Caco-2 (cell line): ENCODE measurements around the gene AURKA. TPM values are rescaled to one million over a fixed set of nuclear protein-coding genes. Genes with fewer than 3 reads are reported as not detected.

Experiments used
- BruUV-seq: library from RNA; stranded (reverse); fragments of 400-500 nt; replicated peaks from 2 replicates; lab custom pipeline; 2021; lab: Mats Ljungman, UMichigan
- CTCF ChIA-PET: fragments of 300-600 bp; sonication (Branson Sonifier 250); formaldehyde crosslinking; loops from one replicate; lab custom pipeline; 2022; ENCODE audit warnings: antibody characterized with exemption; lab: Charles Lee
- POLR2A ChIA-PET: fragments of 300-600 bp; sonication (Branson Sonifier 250); formaldehyde crosslinking; loops from one replicate; lab custom pipeline; 2022; ENCODE audit warnings: antibody characterized with exemption; lab: Charles Lee
- DNase-seq, 2 experiments: peaks; one replicate each; pipeline versions ENCODE4 v3.0.0 to v3.0.0-alpha.2; 2020 to 2022
- H3K27me3 ChIP-seq: replicated peaks from 2 replicates; pipeline ENCODE4 v1.6.0; 2011; ENCODE audit warnings: low read length; ENCODE audit not compliant: control insufficient read depth, insufficient read depth
- H3K36me3 ChIP-seq: 2 replicates; pipeline ENCODE4 v1.5.1; 2011; ENCODE audit warnings: low read length; ENCODE audit not compliant: control insufficient read depth, insufficient read depth
- H3K4me1 ChIP-seq: fragments of 250-450 bp; sonication (Bioruptor Pico); 2 replicates; pipeline ENCODE4 v1.5.1; 2020; ENCODE audit warnings: mild to moderate bottlenecking
- H3K4me3 ChIP-seq: 2 replicates; pipeline ENCODE4 v1.5.1; 2011; ENCODE audit warnings: low read depth, mild to moderate bottlenecking, control low read depth, low read length
- H3K9me3 ChIP-seq: fragments of 250-450 bp; sonication (Bioruptor Pico); 2 replicates; pipeline ENCODE4 v1.5.1; 2020; ENCODE audit warnings: mild to moderate bottlenecking, moderate library complexity
- H3K27ac Mint-ChIP-seq: one replicate; pipeline ENCODE4 v1.8.0; 2022; ENCODE audit warnings: mixed read lengths; ENCODE audit not compliant: unreplicated experiment
- H3K27me3 Mint-ChIP-seq: one replicate; pipeline ENCODE4 v1.8.0; 2022; ENCODE audit warnings: mixed read lengths; ENCODE audit not compliant: insufficient read depth, unreplicated experiment
- H3K36me3 Mint-ChIP-seq: one replicate; pipeline ENCODE4 v1.8.0; 2022; ENCODE audit warnings: mild to moderate bottlenecking, mixed read lengths; ENCODE audit not compliant: insufficient read depth, unreplicated experiment
- H3K4me1 Mint-ChIP-seq: one replicate; pipeline ENCODE4 v1.8.0; 2022; ENCODE audit warnings: low read depth, mixed read lengths; ENCODE audit not compliant: unreplicated experiment
- H3K4me3 Mint-ChIP-seq: one replicate; pipeline ENCODE4 v1.8.0; 2022; ENCODE audit warnings: mild to moderate bottlenecking, moderate library complexity, mixed read lengths; ENCODE audit not compliant: unreplicated experiment
- H3K9me3 Mint-ChIP-seq: one replicate; pipeline ENCODE4 v1.8.0; 2022; ENCODE audit warnings: mixed read lengths; ENCODE audit not compliant: unreplicated experiment
- intact Hi-C: fragments of 100-400 bp; cut with micrococcal nuclease; formaldehyde crosslinking; loops from one replicate; pipeline ENCODE4 v1.10.0; 2022; ENCODE audit not compliant: unreplicated experiment
- total RNA-seq: library from RNA; stranded (reverse); gene quantifications from 2 replicates; pipeline ENCODE4 v1.2.3, GENCODE V29; 2022
- TF ChIP-seq, protein P1 (sequence below), 2 experiments: fragments of 200-600 bp in 1 of 2; IDR thresholded peaks; 1 replicate in 1 of 2; 2 replicates in 1 of 2; pipeline versions ENCODE4 v1.5.1 to v1.8.0; 2011 to 2022; ENCODE audit warnings: antibody characterized with exemption in 1 of 2, control low read depth in 1 of 2, inconsistent platforms in 1 of 2, low read depth in 1 of 2, low read length in 1 of 2, mild to moderate bottlenecking in 1 of 2, moderate library complexity in 1 of 2; ENCODE audit not compliant: insufficient read depth in 1 of 2, severe bottlenecking in 1 of 2, unreplicated experiment in 1 of 2

Gene AURKA
- total RNA-seq, 1 experiment from 2014 or later: 233 TPM

DNA sequence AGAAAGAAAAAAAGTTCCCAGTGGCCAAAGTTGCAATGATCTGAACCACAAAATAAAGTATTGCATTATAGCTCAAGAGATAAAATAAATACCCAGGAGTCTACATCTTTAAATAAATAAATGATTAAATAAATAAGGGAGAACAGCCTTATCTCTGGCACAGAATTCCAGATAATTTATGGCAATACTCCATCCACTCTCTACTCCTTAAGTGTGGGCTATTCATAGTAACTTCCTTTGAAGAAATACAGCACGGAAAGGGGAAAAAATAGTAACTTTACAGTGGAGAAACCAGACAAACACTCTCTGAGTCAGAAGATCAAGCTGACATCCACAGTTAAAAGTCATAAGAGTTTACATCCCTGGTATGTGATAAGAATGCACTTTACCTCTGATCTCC is 11.6 kb downstream of the AURKA start:
- no TSS peak for BruUV-seq
- H3K27me3 Mint-ChIP-seq: no peaks in the 10 kb centered on the region
- ChIA-PET CTCF (interaction anchor here (0.9 kb wide), 1 partner anchor 11 kb away, joined by 3 read pairs; the partner anchor contains the start of gene AURKA), POLR2A (interaction anchor here (1.8 kb wide), 1 partner anchor 12 kb away, joined by 9 read pairs; the partner anchor contains the start of genes AURKA and CSTF1)
- peaks cover 5% of the 10 kb centered on the region for H3K36me3 ChIP-seq
- no peaks in the 10 kb centered on the region for H3K4me1 ChIP-seq
- H3K9me3 Mint-ChIP-seq: no peaks in the 10 kb centered on the region
- H3K9me3 ChIP-seq: no peaks in the 10 kb centered on the region
- no peak overlapping the region for H3K4me3 ChIP-seq
- TF ChIP-seq, protein P1, sequence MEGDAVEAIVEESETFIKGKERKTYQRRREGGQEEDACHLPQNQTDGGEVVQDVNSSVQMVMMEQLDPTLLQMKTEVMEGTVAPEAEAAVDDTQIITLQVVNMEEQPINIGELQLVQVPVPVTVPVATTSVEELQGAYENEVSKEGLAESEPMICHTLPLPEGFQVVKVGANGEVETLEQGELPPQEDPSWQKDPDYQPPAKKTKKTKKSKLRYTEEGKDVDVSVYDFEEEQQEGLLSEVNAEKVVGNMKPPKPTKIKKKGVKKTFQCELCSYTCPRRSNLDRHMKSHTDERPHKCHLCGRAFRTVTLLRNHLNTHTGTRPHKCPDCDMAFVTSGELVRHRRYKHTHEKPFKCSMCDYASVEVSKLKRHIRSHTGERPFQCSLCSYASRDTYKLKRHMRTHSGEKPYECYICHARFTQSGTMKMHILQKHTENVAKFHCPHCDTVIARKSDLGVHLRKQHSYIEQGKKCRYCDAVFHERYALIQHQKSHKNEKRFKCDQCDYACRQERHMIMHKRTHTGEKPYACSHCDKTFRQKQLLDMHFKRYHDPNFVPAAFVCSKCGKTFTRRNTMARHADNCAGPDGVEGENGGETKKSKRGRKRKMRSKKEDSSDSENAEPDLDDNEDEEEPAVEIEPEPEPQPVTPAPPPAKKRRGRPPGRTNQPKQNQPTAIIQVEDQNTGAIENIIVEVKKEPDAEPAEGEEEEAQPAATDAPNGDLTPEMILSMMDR (IDR thresholded peaks at IDR 0.05; ENCODE audit: insufficient read depth in 1 of 2, low read depth in 1 of 2, low read length in 1 of 2, severe bottlenecking in 1 of 2, unreplicated experiment in 1 of 2): no peak
- no peak overlapping the region for H3K27ac Mint-ChIP-seq
- no peak overlapping the region for H3K4me3 Mint-ChIP-seq
- peaks cover 10% of the 10 kb centered on the region for H3K4me1 Mint-ChIP-seq
- H3K36me3 Mint-ChIP-seq: peaks cover 86% of the 10 kb centered on the region
- H3K27me3 ChIP-seq: no peaks in the 10 kb centered on the region
- no peak for DNase-seq
- intact Hi-C loops: no loop called here

DNA sequence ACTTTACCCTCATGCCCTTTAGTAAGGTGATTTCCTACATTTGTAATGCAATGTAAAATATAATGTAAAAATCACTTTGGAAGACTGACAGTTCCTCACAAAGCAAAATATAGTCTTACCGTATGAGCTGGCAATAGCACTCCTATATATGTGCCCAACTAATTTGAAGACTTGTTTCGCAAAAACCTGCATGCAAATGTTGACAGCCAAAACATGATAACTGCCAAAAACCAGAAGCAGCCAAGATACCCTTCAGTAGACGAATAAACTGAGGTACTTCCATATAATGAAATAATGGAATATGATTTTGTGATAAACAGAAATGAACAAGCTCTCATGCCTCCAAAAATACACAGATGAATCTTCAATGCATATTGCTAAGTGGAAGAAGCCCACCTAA is 13.6 kb downstream of the AURKA start:
- no peak overlapping the region for H3K4me3 ChIP-seq
- Mint-ChIP-seq H3K4me3 (no peak overlapping the region), H3K9me3 (no peaks in the 10 kb centered on the region), H3K27me3 (no peaks in the 10 kb centered on the region), H3K4me1 (peaks cover 8% of the 10 kb centered on the region), H3K27ac (no peak overlapping the region), H3K36me3 (peaks cover 100% of the 10 kb centered on the region)
- no peak for DNase-seq
- no TSS peak for BruUV-seq
- H3K36me3 ChIP-seq: peaks cover 2% of the 10 kb centered on the region
- TF ChIP-seq, protein P1 (IDR thresholded peaks at IDR 0.05; ENCODE audit: insufficient read depth in 1 of 2, low read depth in 1 of 2, low read length in 1 of 2, severe bottlenecking in 1 of 2, unreplicated experiment in 1 of 2): no peak
- CTCF ChIA-PET: no interaction called here
- no peaks in the 10 kb centered on the region for H3K27me3 ChIP-seq
- no peaks in the 10 kb centered on the region for H3K9me3 ChIP-seq
- H3K4me1 ChIP-seq: no peaks in the 10 kb centered on the region
- POLR2A ChIA-PET: no interaction called here
- intact Hi-C loops: no loop called here

DNA sequence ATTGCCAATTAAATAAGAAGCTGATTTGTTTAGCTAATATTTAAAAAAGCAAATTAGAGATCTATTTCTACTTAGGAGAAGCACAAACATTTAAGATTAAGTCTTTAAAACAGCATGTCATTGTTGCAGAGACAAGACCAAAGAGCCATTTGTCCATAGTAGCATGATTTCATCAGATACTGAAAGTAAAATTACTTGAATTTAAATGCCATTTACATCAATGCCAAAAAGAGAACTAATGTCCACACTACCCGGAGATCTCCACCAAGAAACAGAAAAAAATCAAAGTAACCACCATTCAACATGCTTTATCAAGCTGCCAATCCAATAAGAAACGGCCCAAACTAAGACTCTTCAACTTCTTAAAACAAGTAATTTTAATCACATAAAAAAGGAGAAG is 15.7 kb downstream of the AURKA start:
- no peak overlapping the region for H3K27ac Mint-ChIP-seq
- TF ChIP-seq, protein P1 (IDR thresholded peaks at IDR 0.05; ENCODE audit: insufficient read depth in 1 of 2, low read depth in 1 of 2, low read length in 1 of 2, severe bottlenecking in 1 of 2, unreplicated experiment in 1 of 2): no peak
- no TSS peak for BruUV-seq
- peaks cover 1% of the 10 kb centered on the region for H3K36me3 ChIP-seq
- no peaks in the 10 kb centered on the region for H3K9me3 Mint-ChIP-seq
- H3K4me3 ChIP-seq: no peak overlapping the region
- peaks cover 100% of the 10 kb centered on the region for H3K36me3 Mint-ChIP-seq
- DNase-seq: no peak
- H3K9me3 ChIP-seq: no peaks in the 10 kb centered on the region
- no peaks in the 10 kb centered on the region for H3K4me1 Mint-ChIP-seq
- H3K4me3 Mint-ChIP-seq: no peak overlapping the region
- no peaks in the 10 kb centered on the region for H3K27me3 ChIP-seq
- H3K27me3 Mint-ChIP-seq: no peaks in the 10 kb centered on the region
- ChIA-PET POLR2A (no interaction called here), CTCF (no interaction called here)
- no peaks in the 10 kb centered on the region for H3K4me1 ChIP-seq
- intact Hi-C loops: no loop called here
